PC-3 (cell line): Measurements from ENCODE around the gene LMNA. TPM values are rescaled to one million over a fixed set of nuclear protein-coding genes. Genes with fewer than 3 reads are reported as not detected.

Experiments used
- ATAC-seq: fragments of 200-7000 bp; cut with Tn5 transposase; 2 replicates; pipeline ENCODE4 v1.9.1; 2020; ENCODE audit warnings: mild to moderate bottlenecking, moderate library complexity
- BruUV-seq: library from RNA; stranded (reverse); fragments of 400-500 nt; replicated peaks from 2 replicates; lab custom pipeline; 2021; lab: Mats Ljungman, UMichigan
- CTCF ChIA-PET: fragments of 300-600 bp; sonication (Branson Sonifier 250); formaldehyde crosslinking; loops from one replicate; lab custom pipeline; 2022; ENCODE audit warnings: antibody characterized with exemption; lab: Charles Lee
- POLR2A ChIA-PET: fragments of 300-600 bp; sonication (Branson Sonifier 250); formaldehyde crosslinking; loops from one replicate; lab custom pipeline; 2022; ENCODE audit warnings: antibody characterized with exemption; ENCODE audit not compliant: unreplicated experiment; lab: Charles Lee
- DNase-seq: peaks from one replicate; pipeline ENCODE4 v3.0.0-alpha.2; 2015
- H2AFZ ChIP-seq: fragments of 300-600 bp; sonication (generic); 2 replicates; pipeline ENCODE4 v1.6.0; 2016; ENCODE audit warnings: antibody characterized with exemption, low read length
- H3F3A ChIP-seq: fragments of 300-600 bp; sonication (generic); one replicate; pipeline ENCODE4 v1.6.0; 2017; ENCODE audit warnings: antibody characterized with exemption, low read length, control low read depth, mild to moderate bottlenecking; ENCODE audit not compliant: unreplicated experiment
- H3K27ac ChIP-seq: fragments of 300-600 bp; sonication (generic); 2 replicates; pipeline ENCODE4 v1.5.1; 2016; ENCODE audit warnings: mild to moderate bottlenecking, low read length
- H3K27me3 ChIP-seq: fragments of 300-600 bp; sonication (generic); 2 replicates; pipeline ENCODE4 v1.6.1; 2016; ENCODE audit warnings: low read length, mixed read lengths
- H3K36me3 ChIP-seq: fragments of 300-600 bp; sonication (generic); 2 replicates; pipeline ENCODE4 v1.6.1; 2016; ENCODE audit warnings: low read depth, mixed run types, low read length, mixed read lengths
- H3K4me1 ChIP-seq: fragments of 300-600 bp; sonication (generic); 2 replicates; pipeline ENCODE4 v1.5.1; 2016; ENCODE audit warnings: low read length; ENCODE audit not compliant: insufficient read depth
- H3K4me2 ChIP-seq: fragments of 300-600 bp; sonication (generic); 2 replicates; pipeline ENCODE4 v1.6.0; 2016; ENCODE audit warnings: low read length
- H3K4me3 ChIP-seq: fragments of 300-600 bp; sonication (generic); 2 replicates; pipeline ENCODE4 v1.5.1; 2016; ENCODE audit warnings: mild to moderate bottlenecking, low read length, mixed read lengths
- H3K79me2 ChIP-seq: fragments of 300-600 bp; sonication (generic); 2 replicates; pipeline ENCODE4 v1.6.1; 2017; ENCODE audit warnings: low read length, mixed read lengths
- H3K9ac ChIP-seq: fragments of 300-600 bp; sonication (generic); 2 replicates; pipeline ENCODE4 v1.6.0; 2016; ENCODE audit warnings: mild to moderate bottlenecking, low read length
- H3K9me2 ChIP-seq: fragments of 300-600 bp; sonication (generic); replicated peaks from 2 replicates; pipeline ENCODE4 v1.6.1; 2016; ENCODE audit warnings: mixed run types, low read length, mixed read lengths
- H3K9me3 ChIP-seq: fragments of 300-600 bp; sonication (generic); 2 replicates; pipeline ENCODE4 v1.6.1; 2016; ENCODE audit warnings: low read length, mixed read lengths
- H4K20me1 ChIP-seq: fragments of 300-600 bp; sonication (generic); 2 replicates; pipeline ENCODE4 v1.6.1; 2016; ENCODE audit warnings: low read length, mixed read lengths
- EZH2 ChIP-seq: fragments of 300-600 bp; sonication (generic); IDR thresholded peaks from one replicate; pipeline ENCODE4 v1.6.1; 2017; ENCODE audit warnings: antibody characterized with exemption, mild to moderate bottlenecking, low read length; ENCODE audit not compliant: unreplicated experiment
- EZH2phosphoT487 ChIP-seq: fragments of 300-600 bp; sonication (generic); IDR thresholded peaks from 2 replicates; pipeline ENCODE4 v1.6.1; 2018; ENCODE audit warnings: mild to moderate bottlenecking, antibody characterized with exemption, low read length, borderline replicate concordance
- intact Hi-C: fragments of 100-400 bp; cut with micrococcal nuclease; formaldehyde crosslinking; loops from 2 replicates; pipeline ENCODE4 v1.9.0; 2023
- total RNA-seq: library from RNA; depleted of rRNA; stranded (reverse); fragments of >200 nt; gene quantifications from 2 replicates; pipeline ENCODE4 v1.2.3, GENCODE V29; 2014
- TF ChIP-seq, protein P1 (sequence below): fragments of 300-600 bp; sonication (generic); conservative IDR thresholded peaks from 2 replicates; pipeline ENCODE4 v1.5.1; 2017; ENCODE audit warnings: antibody characterized with exemption, low read depth, mild to moderate bottlenecking, low read length

The LMNA gene
- total RNA-seq, 1 experiment from 2014 or later = 864 TPM

DNA sequence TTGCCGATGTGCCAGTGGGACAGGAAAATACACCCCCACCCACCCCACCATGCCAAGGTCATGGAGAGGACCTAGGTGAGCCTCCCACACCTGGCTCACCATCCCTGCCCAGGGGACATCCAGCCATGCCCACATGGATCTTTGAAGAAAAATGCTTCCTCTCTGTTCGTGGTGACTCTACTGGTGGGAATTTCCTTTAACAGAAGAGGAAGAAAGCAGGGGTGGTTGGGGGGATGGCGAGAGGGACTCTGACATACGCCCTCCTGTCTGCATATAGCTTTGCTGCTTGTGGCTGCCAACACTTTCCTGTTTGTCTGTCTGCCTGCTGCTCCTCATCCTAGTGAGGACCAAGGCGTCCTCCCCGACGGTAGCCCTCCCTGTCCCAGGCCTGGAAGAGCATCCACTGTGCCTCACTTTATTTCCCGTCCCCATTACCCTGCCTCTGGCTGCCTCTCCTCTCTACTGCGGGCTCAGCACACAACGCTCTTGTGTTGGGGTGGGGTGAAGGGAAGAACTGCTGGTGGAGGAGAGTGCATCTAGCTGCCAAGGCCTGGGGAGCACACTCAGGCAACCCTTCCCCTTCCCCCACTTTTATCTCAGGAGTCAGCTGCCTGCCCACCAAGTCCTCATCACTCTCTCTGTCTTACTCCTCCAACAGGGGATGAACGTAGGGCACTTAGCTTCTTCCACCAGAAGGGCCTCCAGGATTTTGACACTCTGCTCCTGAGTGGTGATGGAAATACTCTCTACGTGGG, 41.4 kb downstream of the LMNA start:
- no TSS peak for BruUV-seq

DNA sequence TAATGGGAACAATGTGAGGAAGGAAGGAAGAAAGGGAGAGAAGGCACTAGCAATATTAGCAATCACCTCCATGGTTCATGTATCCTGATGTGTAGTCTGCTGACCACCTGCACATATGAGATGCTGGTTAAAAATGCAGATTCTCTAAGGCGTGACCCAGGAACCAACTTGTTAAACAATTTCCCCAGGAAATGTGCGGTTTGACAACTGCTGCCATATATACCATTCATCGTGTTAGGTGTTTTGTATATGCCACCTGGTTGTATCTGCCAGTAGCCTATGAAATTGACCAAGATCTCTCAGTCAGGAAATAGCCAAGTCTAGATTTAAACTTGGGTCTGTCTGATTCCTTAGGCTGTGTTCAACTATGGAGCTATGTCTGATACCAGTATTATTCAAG, 43.0 kb downstream of the LMNA start:
- Histone ChIP-seq H3K79me2 (no peaks in the 10 kb centered on the region), H2AFZ (no peak overlapping the region), H3F3A (no peaks in the 10 kb centered on the region), H3K4me1 (peaks cover 14% of the 10 kb centered on the region), H3K4me3 (no peak overlapping the region), H3K27ac (no peak overlapping the region), H3K9me2 (no peaks in the 10 kb centered on the region), H4K20me1 (no peaks in the 10 kb centered on the region), H3K9me3 (no peaks in the 10 kb centered on the region), H3K36me3 (no peaks in the 10 kb centered on the region), H3K4me2 (no peak overlapping the region), H3K27me3 (no peaks in the 10 kb centered on the region), H3K9ac (no peak overlapping the region)
- DNase-seq = no peak
- intact Hi-C loops = no loop called here
- BruUV-seq = no TSS peak
- ChIA-PET POLR2A (no interaction called here), CTCF (interaction anchor here (0.6 kb wide), 1 partner anchor 297 kb away, joined by 6 read pairs; no protein-coding TSS in a partner anchor)
- ATAC-seq = no peak
- TF ChIP-seq, protein P1, sequence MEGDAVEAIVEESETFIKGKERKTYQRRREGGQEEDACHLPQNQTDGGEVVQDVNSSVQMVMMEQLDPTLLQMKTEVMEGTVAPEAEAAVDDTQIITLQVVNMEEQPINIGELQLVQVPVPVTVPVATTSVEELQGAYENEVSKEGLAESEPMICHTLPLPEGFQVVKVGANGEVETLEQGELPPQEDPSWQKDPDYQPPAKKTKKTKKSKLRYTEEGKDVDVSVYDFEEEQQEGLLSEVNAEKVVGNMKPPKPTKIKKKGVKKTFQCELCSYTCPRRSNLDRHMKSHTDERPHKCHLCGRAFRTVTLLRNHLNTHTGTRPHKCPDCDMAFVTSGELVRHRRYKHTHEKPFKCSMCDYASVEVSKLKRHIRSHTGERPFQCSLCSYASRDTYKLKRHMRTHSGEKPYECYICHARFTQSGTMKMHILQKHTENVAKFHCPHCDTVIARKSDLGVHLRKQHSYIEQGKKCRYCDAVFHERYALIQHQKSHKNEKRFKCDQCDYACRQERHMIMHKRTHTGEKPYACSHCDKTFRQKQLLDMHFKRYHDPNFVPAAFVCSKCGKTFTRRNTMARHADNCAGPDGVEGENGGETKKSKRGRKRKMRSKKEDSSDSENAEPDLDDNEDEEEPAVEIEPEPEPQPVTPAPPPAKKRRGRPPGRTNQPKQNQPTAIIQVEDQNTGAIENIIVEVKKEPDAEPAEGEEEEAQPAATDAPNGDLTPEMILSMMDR = no peak
- TF ChIP-seq EZH2 = no peak
- TF ChIP-seq EZH2phosphoT487 = no peak

More for the DNA sequence above, 41.4 kb downstream of the LMNA start:
- H3K9me3 ChIP-seq = no peaks in the 10 kb centered on the region
- H2AFZ ChIP-seq = no peak overlapping the region
- no peak overlapping the region for H3K27ac ChIP-seq
- TF ChIP-seq EZH2phosphoT487 = no peak
- TF ChIP-seq EZH2 = no peak
- TF ChIP-seq, protein P1 = no peak
- H4K20me1 ChIP-seq = no peaks in the 10 kb centered on the region
- no peaks in the 10 kb centered on the region for H3K9me2 ChIP-seq
- no peaks in the 10 kb centered on the region for H3F3A ChIP-seq
- ATAC-seq (no peak), DNase-seq (no peak)
- H3K79me2 ChIP-seq = no peaks in the 10 kb centered on the region
- POLR2A ChIA-PET = no interaction called here
- H3K36me3 ChIP-seq = no peaks in the 10 kb centered on the region
- CTCF ChIA-PET = no interaction called here
- H3K4me3 ChIP-seq = no peak overlapping the region
- H3K4me2 ChIP-seq = no peak overlapping the region
- intact Hi-C loops = no loop called here
- H3K27me3 ChIP-seq = no peaks in the 10 kb centered on the region
- peaks cover 17% of the 10 kb centered on the region for H3K4me1 ChIP-seq
- H3K9ac ChIP-seq = no peak overlapping the region

DNA sequence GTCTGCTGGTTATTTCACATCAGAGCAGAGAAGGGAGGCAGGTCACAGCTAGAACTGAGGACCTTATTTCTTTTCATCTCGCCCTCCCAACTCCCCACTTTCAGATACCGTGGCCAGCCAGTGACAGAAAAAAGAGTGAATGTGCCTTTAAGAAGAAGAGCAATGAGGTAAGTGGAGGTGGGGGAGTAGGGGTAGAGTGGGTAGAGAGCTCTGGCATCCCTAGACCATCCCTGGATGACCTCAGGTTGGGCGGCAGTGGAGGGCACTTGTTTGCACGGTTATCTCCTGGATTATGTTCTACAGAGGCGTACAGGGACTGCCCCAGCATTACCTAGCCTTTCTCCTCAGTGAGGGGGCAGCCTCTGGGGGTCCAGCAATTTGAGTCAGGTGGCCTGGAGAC, 43.5 kb downstream of the LMNA start:
- ChIA-PET CTCF (no interaction called here), POLR2A (no interaction called here)
- Histone ChIP-seq H3K9me3 (no peaks in the 10 kb centered on the region), H4K20me1 (no peaks in the 10 kb centered on the region), H3K27ac (no peak overlapping the region), H3K36me3 (no peaks in the 10 kb centered on the region), H3K9me2 (no peaks in the 10 kb centered on the region), H2AFZ (no peak overlapping the region), H3K4me2 (no peak overlapping the region), H3K4me3 (no peak overlapping the region), H3K4me1 (peaks cover 9% of the 10 kb centered on the region), H3K27me3 (no peaks in the 10 kb centered on the region), H3F3A (no peaks in the 10 kb centered on the region), H3K79me2 (no peaks in the 10 kb centered on the region), H3K9ac (no peak overlapping the region)
- no peak for ATAC-seq
- intact Hi-C loops = no loop called here
- BruUV-seq = no TSS peak
- TF ChIP-seq, protein P1 = no peak
- no peak for TF ChIP-seq EZH2
- no peak for TF ChIP-seq EZH2phosphoT487
- DNase-seq = no peak
